Thyroid gland (tissue), 4 donors: Measurements from ENCODE around the gene ZP1. TPM values are rescaled to one million over a fixed set of nuclear protein-coding genes. Genes with fewer than 3 reads are reported as not detected.

ENCODE experiments used
- DNase-seq, 2 donors: peaks; one replicate each; pipeline ENCODE4 v3.0.0-alpha.2; 2019
- H3K27ac ChIP-seq, 3 donors: fragments of 200-600 bp; sonication (generic); 1 replicate in 2 of 3; 2 replicates in 1 of 3; pipeline ENCODE4 v1.5.1; 2016 to 2019; ENCODE audit warnings: mild to moderate bottlenecking in 1 of 3, moderate library complexity in 1 of 3
- H3K27me3 ChIP-seq: fragments of 200-600 bp; sonication (generic); one replicate; pipeline ENCODE4 v1.5.1; 2019
- H3K36me3 ChIP-seq, 2 donors: fragments of 200-600 bp; sonication (generic); one replicate each; pipeline ENCODE4 v1.5.1; 2016 to 2019
- H3K4me1 ChIP-seq, 2 donors: fragments of 200-600 bp; sonication (generic); one replicate each; pipeline ENCODE4 v1.5.1; 2017 to 2019
- H3K4me3 ChIP-seq, 3 donors: fragments of 200-600 bp; sonication (generic); replicated peaks in 1 of 3; 1 replicate in 2 of 3; 2 replicates in 1 of 3; pipeline ENCODE4 v1.5.1; 2016; ENCODE audit warnings: mild to moderate bottlenecking in 1 of 3
- H3K9me3 ChIP-seq: fragments of 200-600 bp; sonication (generic); one replicate; pipeline ENCODE4 v1.5.1; 2017
- POLR2A ChIP-seq, 2 donors: fragments of 450-650 bp; IDR thresholded peaks; one replicate each; pipeline ENCODE4 v1.6.1; 2017; ENCODE audit warnings: antibody characterized with exemption in 2 of 2, mild to moderate bottlenecking in 2 of 2, moderate library complexity in 1 of 2
- whole genome bisulfite sequencing, 2 donors: methylation state at CpG; one replicate each; pipeline ENCODE4 v1.1.5; 2017; 5-methylcytosine and 5-hydroxymethylcytosine counted together
- intact Hi-C: fragments of 100-400 bp; cut with DNase I; formaldehyde crosslinking; loops from one replicate; pipeline ENCODE4 v1.15.1; 2023
- total RNA-seq, 4 donors: library from RNA; depleted of rRNA; stranded (reverse); fragments of >200 nt; gene quantifications; one replicate each; pipeline ENCODE4 v1.2.3, GENCODE V29; 2016
- TF ChIP-seq, protein P1 (sequence below), 6 experiments: fragments of 200-600 bp in 3 of 6; fragments of 450-650 bp in 3 of 6; sonication (generic) in 3 of 6; IDR thresholded peaks; one replicate each; pipeline ENCODE4 v1.5.1; 2016 to 2019; ENCODE audit warnings: antibody characterized with exemption in 6 of 6, mild to moderate bottlenecking in 2 of 6, inconsistent platforms in 1 of 6, moderate library complexity in 1 of 6

The ZP1 gene
- total RNA-seq, 4 donors from 2014 or later, result not detected

DNA sequence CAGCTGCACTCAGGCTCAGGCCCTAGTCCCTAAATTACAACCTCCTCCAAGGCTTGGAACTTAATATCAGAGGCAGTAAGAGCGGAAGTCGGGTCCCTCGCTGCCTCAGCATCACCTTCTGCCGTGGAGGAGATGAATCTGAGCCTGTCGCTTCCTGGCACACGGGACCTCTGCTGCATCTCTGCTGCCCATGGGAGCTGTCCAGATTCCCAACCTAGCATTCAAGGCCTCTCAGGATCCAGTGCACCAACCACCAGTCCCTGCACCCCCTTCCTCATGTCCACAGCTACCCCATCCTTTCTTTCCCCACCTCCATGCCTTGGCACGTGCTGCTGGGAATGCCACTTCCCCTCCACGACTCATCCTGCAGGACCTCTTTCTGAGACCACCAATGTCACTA is 9.1 kb upstream of the ZP1 start:
- WGBS, 2 donors, result 84 to 92% methylated on average over 8 of the region's 8 CpGs
- intact Hi-C loops, result no loop called here
- Histone ChIP-seq H3K4me3 (no peak overlapping the region), H3K27me3 (no peaks in the 10 kb centered on the region), H3K36me3 (no peaks in the 10 kb centered on the region), H3K27ac (no peak overlapping the region), H3K9me3 (no peaks in the 10 kb centered on the region), H3K4me1 (no peaks in the 10 kb centered on the region)
- DNase-seq, result no peak
- no peak for TF ChIP-seq POLR2A (IDR thresholded peaks at IDR 0.05)
- TF ChIP-seq, protein P1, sequence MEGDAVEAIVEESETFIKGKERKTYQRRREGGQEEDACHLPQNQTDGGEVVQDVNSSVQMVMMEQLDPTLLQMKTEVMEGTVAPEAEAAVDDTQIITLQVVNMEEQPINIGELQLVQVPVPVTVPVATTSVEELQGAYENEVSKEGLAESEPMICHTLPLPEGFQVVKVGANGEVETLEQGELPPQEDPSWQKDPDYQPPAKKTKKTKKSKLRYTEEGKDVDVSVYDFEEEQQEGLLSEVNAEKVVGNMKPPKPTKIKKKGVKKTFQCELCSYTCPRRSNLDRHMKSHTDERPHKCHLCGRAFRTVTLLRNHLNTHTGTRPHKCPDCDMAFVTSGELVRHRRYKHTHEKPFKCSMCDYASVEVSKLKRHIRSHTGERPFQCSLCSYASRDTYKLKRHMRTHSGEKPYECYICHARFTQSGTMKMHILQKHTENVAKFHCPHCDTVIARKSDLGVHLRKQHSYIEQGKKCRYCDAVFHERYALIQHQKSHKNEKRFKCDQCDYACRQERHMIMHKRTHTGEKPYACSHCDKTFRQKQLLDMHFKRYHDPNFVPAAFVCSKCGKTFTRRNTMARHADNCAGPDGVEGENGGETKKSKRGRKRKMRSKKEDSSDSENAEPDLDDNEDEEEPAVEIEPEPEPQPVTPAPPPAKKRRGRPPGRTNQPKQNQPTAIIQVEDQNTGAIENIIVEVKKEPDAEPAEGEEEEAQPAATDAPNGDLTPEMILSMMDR (IDR thresholded peaks at IDR 0.05), result no peak

DNA sequence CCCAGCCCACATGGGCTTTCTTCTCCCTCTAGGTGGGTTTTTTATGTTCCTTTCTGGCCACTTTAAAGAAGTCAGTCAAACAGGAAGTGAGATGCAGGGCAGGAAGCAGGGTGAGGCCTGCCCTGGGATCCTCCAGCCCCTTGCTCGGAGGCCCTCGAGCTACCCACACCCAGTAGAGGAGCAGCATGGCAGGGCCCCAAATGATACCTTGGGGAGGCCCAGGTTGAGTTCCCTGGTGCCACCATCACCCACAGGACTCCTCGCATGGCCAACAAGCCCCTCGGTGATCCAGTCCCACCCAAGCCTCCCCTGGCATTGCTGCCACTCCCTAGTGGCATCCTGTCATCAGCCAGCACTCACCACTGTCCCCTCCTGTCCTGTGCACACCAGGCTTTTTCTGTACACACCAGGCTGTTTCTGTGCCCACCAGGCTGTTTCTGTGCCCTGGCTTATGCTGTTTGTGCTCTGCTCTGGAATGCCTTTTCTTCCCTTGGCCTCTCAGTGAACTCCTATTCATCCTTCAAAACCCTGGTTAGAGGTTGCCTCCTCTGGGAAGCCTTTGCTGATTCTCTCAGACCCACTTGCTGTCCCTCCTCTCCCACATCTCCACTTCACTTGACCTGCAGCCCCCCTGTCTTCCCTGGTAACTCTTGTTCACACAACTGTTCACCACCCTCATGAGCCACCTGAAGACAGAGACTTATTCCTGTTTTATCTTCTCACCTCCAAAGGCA is 8.4 kb upstream of the ZP1 start:
- Histone ChIP-seq H3K9me3 (no peaks in the 10 kb centered on the region), H3K4me1 (no peaks in the 10 kb centered on the region), H3K27me3 (no peaks in the 10 kb centered on the region), H3K36me3 (no peaks in the 10 kb centered on the region), H3K4me3 (no peak overlapping the region), H3K27ac (no peak overlapping the region)
- 75 to 88% methylated on average over 4 of the region's 4 CpGs for WGBS, 2 donors
- no peak for TF ChIP-seq POLR2A (IDR thresholded peaks at IDR 0.05)
- DNase-seq, result no peak
- intact Hi-C loops, result no loop called here

DNA sequence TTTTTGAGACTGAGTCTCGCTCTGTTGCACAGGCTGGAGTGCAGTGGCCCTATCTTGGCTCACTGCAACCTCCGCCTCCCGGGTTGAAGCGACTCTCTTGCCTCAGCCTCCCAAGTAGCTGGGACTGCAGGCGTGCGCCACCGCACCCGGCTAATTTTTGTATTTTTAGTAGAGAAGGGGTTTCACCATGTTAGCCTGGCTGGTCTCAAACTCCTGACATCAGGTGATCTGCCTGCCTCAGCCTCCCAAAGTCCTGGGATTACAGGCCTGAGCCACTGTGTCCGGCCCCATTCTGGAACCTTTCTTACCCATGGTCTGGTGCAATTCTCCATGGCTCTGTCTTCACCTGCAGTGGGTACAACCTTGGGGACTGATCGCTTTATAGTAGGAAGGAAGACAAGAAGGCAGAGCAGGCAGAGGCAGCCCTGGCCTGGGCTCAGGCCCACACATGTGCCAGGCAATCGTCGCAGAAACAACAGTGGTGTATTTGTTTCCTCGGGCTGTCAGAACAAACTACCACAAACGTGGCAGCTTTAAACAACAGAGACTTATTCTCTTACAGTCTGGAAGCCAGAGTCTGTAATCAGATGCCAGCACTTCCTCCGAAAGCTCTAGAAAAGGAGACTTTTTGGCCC is 7.6 kb upstream of the ZP1 start:
- Histone ChIP-seq H3K36me3 (no peaks in the 10 kb centered on the region), H3K4me3 (no peak overlapping the region), H3K27ac (no peak overlapping the region), H3K4me1 (no peaks in the 10 kb centered on the region), H3K27me3 (no peaks in the 10 kb centered on the region), H3K9me3 (no peaks in the 10 kb centered on the region)
- TF ChIP-seq, protein P1 (IDR thresholded peaks at IDR 0.05), result no peak
- WGBS, 2 donors, result 85 to 87% methylated on average over 15 of the region's 15 CpGs
- intact Hi-C loops, result no loop called here
- DNase-seq, result no peak

DNA sequence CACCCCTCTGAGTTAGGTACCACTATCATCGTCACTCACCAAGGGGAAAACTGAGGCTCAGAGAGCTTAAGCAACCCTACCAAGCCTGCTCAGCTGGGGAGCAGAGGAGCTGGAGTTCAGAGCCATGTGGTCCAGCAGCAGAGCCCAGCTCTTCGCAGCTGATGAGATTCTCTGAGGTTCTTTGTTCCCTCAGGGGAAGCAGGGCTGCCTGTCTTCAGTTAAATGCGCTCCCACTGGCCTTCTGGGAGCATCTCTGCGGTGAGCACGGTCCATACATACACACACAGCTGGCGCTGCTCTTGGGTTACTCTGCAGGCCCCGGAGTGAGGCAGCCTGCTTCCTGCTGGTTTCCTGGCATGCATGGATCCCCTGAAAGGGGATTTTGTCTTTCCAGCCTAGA is 6.4 kb upstream of the ZP1 start:
- TF ChIP-seq, protein P1 (IDR thresholded peaks at IDR 0.05), result no peak
- TF ChIP-seq POLR2A (IDR thresholded peaks at IDR 0.05), result no peak
- H3K4me3 ChIP-seq, result no peak overlapping the region
- WGBS, 2 donors, result 69 to 73% methylated on average over 5 to 7 of the region's 7 CpGs
- H3K9me3 ChIP-seq, result no peaks in the 10 kb centered on the region
- intact Hi-C loops, result no loop called here
- no peak overlapping the region for H3K27ac ChIP-seq
- H3K27me3 ChIP-seq, result no peaks in the 10 kb centered on the region
- H3K4me1 ChIP-seq, result no peaks in the 10 kb centered on the region
- H3K36me3 ChIP-seq, result no peaks in the 10 kb centered on the region
- no peak for DNase-seq

DNA sequence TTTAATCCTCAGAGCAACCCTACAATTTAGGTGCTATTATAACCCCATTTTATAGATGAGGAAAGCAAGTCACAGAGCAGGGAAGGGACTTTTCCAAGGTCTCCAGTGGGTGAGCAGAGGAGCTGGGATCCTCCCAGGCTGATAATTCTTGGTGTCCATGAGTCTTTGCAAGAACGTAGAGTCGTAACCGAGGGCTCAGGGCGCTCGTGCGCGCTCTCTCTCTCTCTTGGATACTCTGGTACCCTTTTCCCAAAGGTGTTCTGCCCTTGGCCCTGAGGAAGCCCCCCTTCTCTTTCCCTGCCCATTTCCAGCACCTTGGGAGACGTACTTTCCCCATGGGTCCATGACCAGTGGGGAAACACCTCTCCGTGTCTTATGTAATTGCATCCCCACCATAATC is 5.2 kb upstream of the ZP1 start:
- no peaks in the 10 kb centered on the region for H3K9me3 ChIP-seq
- H3K4me1 ChIP-seq, result peaks cover 0 to 5% of the 10 kb centered on the region in 2 donors
- TF ChIP-seq, protein P1 (IDR thresholded peaks at IDR 0.05), result no peak
- TF ChIP-seq POLR2A (IDR thresholded peaks at IDR 0.05), result no peak
- H3K36me3 ChIP-seq, result no peaks in the 10 kb centered on the region
- no peak overlapping the region for H3K4me3 ChIP-seq
- no peak overlapping the region for H3K27ac ChIP-seq
- no peaks in the 10 kb centered on the region for H3K27me3 ChIP-seq
- WGBS, 2 donors, result 93 to 94% methylated on average over 9 of the region's 9 CpGs
- intact Hi-C loops, result no loop called here
- no peak for DNase-seq
